Measurements from ENCODE around the gene SPPL2C.

DNA sequence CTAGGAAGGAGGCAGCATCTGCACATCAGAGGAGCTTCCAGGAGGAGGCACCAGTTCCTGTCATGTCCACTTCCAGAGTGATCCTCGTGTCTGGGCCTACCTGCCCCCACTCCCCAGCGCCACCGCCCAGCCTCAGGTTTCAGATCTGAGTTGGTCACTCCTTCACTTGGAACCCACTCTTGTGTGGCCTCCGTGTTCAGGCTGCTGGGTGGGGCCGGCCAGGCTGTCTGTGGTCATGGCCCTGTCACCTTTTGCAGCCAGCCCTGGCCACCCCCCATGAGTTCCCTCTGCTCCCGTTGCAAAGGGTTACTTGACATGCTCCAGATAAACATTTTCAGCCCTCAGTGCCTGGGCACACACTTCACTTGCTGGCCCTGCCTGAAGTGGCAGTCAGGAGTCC, 26.6 kb upstream of the SPPL2C start:
- TF ChIP-seq POLR2A (IDR thresholded peaks at IDR 0.05) = no peak
- TF ChIP-seq, protein P1, sequence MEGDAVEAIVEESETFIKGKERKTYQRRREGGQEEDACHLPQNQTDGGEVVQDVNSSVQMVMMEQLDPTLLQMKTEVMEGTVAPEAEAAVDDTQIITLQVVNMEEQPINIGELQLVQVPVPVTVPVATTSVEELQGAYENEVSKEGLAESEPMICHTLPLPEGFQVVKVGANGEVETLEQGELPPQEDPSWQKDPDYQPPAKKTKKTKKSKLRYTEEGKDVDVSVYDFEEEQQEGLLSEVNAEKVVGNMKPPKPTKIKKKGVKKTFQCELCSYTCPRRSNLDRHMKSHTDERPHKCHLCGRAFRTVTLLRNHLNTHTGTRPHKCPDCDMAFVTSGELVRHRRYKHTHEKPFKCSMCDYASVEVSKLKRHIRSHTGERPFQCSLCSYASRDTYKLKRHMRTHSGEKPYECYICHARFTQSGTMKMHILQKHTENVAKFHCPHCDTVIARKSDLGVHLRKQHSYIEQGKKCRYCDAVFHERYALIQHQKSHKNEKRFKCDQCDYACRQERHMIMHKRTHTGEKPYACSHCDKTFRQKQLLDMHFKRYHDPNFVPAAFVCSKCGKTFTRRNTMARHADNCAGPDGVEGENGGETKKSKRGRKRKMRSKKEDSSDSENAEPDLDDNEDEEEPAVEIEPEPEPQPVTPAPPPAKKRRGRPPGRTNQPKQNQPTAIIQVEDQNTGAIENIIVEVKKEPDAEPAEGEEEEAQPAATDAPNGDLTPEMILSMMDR (IDR thresholded peaks at IDR 0.05) = no peak
